HG03097 (cell line): Measurements from ENCODE around the gene KIF26A.
"Not testable (repeated sequence)": the region's sequence is repeated elsewhere in the genome, so short reads cannot be mapped to it uniquely, and the experiment has no call there.

ENCODE experiments used
- ATAC-seq: cut with Tn5 transposase; IDR thresholded peaks from one replicate; pipeline ENCODE4 v1.9.1; 2021; ENCODE audit not compliant: unreplicated experiment, low FRiP score

KIF26A gene

GRCh38 chr14:104202259-104203070 is 64.1 kb downstream of the KIF26A start:
- no peak for ATAC-seq

- no peak for ATAC-seq
Observed at GRCh38 chr14:104203071-104203425, 64.7 kb downstream of the KIF26A start.

- ATAC-seq: no peak
Observed at GRCh38 chr14:104204660-104205149, 66.3 kb downstream of the KIF26A start.

DNA sequence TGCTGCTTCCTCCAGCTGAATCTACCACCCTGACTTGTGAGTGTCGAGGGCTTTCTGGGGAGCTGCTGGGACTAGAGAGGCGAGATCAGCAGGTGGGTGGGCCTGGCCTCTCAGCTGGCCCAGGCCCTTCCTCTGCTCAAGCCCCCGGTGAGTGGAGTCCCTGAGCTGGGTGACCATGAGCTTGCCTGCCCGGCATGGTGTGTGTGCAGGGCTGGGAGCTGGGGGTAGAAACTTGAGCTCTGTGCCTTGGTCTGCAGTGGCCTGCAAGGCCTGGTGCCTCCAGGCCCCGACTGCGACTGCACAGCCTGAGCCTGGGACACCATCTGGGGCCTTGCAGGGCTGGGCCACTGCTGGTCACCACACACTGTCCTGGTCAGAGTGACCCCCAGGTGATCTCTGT is 67.4 kb downstream of the KIF26A start:
- no peak for ATAC-seq

DNA sequence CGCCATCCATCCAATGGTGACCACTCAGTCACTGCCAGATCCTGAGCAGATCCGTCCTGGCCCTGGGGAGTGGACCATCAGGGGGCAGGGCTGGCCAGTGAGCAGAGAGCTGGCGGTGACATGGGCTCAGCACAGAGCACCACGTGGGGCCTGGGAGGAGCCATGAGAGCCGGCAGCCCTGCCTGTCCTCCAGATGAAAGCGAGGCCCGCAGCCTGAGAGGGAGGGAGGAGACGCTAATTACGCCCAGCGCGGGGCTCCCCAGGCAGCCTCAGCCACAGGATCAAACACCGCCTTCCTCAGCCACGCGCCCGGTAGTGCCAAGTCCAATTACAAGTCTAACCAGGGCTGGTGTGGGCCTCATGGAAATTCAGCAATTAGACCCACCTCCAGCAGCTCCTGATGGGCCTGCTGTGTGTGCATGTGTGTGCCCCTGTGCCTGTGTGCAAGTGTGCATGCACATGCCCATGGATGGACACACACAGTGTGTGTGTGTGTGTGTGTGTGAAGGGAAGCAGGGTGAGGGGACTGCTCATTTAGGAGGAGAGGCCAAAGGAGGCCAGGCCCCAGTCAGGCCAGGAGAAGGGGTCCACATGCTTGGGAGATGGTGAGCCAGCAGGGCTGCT is 68.0 kb downstream of the KIF26A start:
- ATAC-seq: no peak

DNA sequence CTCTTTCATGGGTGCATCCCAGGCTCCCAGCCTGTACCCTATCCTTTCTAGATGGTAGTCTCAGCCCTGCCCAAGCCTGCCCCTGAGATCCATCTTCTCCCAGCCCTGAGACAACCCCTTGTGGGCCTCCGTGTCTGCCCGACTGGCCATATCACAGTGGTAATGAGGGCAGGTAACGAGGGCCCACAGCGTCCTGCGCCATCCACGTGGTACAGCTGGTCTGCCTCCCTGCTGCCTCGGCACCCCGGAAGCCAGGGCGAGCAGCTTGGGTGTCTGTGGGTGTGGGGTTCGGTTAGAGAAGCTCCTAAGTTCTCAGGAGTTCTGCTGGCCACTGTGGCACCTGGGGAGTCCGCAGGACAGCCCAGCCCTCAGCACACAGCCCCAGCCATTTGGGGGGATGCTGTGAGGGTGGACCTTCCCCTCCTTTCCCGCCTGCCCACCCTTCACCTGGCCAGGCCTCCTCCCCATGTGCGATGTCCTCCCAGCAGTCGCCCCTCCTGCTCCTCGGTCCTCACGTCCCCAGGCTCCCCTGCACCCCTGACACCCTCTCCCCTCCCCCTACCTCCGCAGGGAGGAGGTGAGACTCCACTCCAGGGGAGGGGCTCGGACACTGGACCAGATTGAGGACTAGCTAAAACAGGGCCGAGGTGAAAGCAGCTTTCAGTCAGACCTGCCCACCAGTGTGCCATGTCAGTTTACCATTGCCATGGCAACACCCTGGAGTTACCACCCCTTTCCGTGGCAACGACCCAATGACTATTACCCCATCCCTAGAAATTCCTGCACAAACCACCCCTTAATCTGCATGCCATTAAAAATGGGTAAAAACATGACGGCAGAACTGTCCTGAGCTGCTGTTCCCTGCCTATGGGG is 69.0 kb downstream of the KIF26A start:
- no peak for ATAC-seq

GRCh38 chr14:104208015-104208295 is 69.6 kb downstream of the KIF26A start:
- not testable (repeated sequence) for ATAC-seq

DNA sequence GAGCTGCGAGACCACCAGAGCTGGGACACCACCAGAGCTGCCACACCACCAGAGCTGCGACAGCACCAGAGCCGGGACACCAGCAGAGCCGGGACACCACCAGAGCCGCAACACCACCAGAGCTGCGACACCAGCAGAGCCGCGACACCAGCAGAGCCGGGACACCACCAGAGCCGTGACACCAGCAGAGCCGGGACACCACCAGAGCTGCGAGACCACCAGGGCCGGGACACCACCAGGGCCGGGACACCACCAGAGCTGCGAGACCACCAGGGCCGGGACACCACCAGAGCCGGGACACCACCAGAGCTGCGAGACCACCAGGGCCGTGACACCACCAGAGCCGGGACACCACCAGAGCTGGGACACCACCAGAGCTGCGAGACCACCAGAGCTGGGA is 69.9 kb downstream of the KIF26A start:
- ATAC-seq: not testable (repeated sequence)

DNA sequence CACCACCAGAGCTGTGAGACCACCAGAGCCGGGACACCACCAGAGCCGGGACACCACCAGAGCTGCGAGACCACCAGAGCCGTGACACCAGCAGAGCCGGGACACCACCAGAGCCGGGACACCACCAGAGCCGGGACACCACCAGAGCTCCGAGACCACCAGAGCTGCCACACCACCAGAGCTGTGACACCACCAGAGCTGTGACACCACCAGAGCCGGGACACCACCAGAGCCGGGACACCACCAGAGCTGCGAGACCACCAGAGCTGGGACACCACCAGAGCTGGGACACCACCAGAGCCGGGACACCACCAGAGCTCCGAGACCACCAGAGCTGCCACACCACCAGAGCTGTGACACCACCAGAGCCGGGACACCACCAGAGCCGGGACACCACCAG is 70.7 kb downstream of the KIF26A start:
- ATAC-seq: not testable (repeated sequence)

DNA sequence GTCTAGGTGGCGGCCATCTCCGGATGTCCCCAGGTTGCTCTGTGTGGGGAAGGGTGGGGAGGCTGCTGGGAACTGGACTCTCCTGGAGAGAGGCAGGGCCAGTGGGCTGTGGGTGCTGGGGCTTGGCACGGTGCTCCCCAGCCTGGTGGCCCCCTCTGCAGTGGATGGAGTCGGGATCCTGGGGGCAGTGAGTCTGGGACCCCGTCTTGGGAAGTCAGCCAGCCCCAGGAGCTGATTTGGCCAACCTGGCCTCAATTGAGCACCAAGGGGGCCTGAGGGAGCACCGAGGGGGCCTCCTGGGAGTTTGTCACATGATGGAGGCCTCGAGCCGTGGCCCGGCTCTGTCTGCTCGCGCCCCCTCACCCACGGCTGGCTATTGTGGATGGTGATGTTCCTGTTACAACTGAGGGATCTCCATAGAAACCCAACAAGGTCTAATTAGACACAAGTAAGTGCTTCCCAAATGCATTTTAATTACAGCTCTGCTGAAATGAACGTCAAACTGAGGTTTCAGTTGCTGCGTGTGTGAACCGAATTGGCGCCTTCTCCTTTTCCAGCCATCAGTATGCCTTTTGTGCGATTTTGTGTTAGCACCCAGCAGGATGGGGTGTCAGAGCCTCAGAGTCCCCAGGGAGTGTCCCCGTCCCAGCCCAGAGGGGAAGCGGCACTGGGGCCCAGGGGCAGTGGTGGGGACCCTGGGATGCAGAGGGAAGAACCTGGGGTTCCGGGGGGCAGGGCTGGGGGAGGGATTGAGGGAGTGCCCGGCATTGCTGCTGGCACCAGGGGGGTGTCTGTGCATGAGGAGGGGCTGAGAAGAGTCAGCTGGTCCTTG is 71.8 kb downstream of the KIF26A start:
- ATAC-seq: no peak

DNA sequence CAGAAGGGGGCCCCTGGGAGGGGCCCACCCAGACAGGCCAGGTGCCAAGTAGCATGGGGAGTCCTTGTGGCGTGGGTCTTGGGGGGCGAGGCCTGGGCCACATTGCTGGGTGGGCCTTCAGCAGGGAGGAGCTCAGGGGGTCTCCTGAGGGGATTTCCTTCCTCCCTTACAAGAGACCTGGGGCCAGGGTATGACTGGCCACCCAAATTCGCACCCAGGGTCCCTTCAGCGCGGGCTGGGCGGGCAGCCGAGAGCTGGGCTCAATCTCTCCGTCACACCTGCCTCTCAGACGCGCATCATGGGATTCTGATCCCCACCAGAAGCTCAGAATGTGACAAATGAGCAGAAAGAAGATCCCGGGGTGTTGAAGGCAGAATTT is 72.4 kb downstream of the KIF26A start:
- no peak for ATAC-seq

DNA sequence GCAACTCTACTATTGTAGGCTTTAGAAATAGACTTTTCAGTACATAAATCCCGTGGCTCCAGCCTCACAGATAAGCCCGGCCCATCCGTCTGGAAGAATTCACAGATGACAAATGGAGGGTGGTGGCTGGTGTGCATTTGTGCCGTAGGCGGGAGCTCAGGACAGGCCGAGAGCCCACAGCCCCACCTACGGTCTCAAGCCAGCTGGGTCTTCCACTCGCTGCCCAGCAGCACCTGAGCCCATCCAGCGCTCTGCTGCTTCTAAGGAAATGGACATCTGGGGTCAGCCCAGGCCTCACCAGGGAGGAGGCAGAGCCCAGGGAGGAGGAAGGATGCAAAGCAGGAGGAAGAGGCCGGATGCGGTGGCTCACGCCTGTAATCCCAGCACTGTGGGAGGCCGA is 72.8 kb downstream of the KIF26A start:
- ATAC-seq: no peak

GRCh38 chr14:104211741-104212140 is 73.4 kb downstream of the KIF26A start:
- ATAC-seq: no peak

DNA sequence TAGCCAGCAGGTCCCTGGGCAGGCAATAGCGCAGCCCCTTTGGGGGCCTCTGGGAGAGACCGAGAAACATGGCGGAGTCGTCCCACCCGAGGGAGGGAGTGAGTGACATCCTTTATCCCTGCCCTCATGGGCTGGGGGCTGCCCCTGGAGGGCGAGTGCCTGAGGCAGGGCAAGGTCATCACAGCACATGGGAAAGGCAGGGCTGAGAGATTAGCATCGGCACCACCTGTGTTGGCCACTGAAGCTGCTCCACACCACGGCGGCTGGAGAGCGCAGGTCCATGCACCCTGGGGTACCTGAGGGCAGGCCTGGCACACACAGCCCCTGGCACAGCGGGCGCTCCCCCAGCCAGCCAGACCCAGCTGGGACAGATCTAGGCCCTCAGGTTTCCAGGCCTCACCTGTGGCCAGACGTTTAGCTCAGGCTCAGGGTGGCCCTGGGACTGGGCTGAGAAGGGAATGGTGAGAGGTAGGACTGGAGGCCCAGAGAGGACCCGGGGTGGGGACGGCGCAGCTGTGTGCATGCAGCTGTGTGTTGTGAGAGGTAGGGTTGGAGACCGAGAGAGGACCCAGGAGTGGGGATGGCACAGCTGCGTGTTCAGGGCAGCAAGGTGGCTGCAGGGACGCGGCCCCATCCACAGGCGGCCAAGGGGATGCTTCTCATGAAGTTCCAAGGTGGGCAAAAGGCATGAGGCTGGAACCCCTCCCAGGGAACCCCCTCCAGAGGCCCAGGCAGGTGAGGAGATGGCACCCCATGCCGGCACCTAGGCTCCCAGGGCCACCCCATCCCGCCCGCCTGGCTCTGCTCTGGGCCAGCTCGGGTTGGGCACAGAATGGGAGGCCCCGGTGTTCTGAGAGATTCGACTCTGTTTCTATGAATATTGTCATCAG is 74.1 kb downstream of the KIF26A start:
- no peak for ATAC-seq

GRCh38 chr14:104213301-104214034 is 75.1 kb downstream of the KIF26A start:
- ATAC-seq: no peak

DNA sequence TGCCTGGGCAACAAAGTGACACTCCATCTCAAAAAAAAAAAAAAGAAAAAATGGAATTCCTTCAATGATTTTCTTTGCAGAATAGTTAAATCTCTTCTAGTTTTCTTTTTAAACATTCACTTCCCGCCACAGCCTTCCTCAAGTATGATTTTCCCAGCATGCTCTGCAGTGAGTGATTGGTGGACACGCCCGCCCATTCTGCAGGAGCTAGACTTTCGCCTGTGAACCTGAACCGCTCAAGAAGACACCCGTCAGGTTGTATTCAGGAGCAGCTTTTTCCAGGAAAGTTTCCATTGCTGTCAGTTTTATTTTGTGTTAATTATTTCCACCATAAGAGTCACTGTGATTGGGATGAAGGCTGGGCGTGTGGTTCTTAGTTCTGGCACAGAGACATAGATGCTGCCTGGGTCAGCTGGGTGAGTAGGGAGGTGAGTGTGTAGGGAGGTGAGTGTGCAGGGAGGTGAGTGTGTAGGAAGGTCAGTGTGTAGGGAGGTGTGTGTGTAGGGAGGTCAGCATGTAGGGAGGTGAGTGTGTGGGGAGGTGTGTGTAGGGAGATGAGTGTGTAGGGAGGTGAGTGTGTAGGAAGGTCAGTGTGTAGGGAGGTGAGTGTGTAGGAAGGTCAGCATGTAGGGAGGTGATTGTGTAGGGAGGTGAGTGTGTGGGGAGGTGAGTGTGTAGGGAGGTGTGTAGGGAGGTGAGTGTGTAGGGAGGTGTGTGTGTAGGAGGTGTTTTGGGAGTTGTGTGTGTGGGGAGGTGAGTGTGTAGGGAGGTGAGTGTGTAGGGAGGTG is 76.2 kb downstream of the KIF26A start:
- no peak for ATAC-seq

- no peak for ATAC-seq
Observed at GRCh38 chr14:104215706-104216334, 77.4 kb downstream of the KIF26A start.

DNA sequence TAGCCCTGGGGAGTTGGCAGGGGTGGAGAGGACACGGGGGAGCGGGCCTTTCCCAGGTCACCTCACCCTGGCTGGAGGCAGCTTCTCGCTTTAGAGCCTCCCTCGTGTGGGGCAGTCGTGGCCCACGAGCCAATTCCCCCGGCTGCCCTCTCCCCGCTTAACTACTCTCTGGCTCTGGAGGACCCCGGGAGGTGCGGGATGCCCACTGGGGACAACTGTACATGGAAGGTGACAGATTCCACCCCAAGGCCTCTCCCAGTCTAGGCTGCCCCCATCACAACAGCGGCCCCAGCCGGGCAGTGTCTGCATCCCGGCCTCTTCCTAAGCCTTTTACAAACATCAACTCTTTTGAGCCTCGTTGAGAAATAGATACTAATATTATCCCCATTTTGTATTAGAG is 78.1 kb downstream of the KIF26A start:
- ATAC-seq: no peak
